Muscle layer of duodenum (tissue), 2 donors: ENCODE data around the gene CCDC92.
"Not testable (repeated sequence)": the region's sequence is repeated elsewhere in the genome, so short reads cannot be mapped to it uniquely, and the experiment has no call there.

Experiments used
- H3K27ac ChIP-seq: one replicate; pipeline ENCODE4 v1.7.0; 2013; ENCODE audit warnings: mild to moderate bottlenecking, low read length
- H3K27me3 ChIP-seq: one replicate; pipeline ENCODE4 v1.7.0; 2013; ENCODE audit warnings: low read depth, mild to moderate bottlenecking, control low read depth, low read length
- H3K36me3 ChIP-seq, 2 donors: one replicate each; pipeline ENCODE4 v1.7.0; 2013; ENCODE audit warnings: low read length in 2 of 2, control low read depth in 1 of 2, mild to moderate bottlenecking in 1 of 2; ENCODE audit not compliant: insufficient read depth in 2 of 2, control insufficient read depth in 1 of 2
- H3K4me1 ChIP-seq, 2 donors: one replicate each; pipeline ENCODE4 v1.7.0; 2013; ENCODE audit warnings: low read length in 2 of 2, mild to moderate bottlenecking in 2 of 2, control low read depth in 1 of 2, moderate library complexity in 1 of 2; ENCODE audit not compliant: insufficient read depth in 2 of 2, control insufficient read depth in 1 of 2
- H3K4me3 ChIP-seq, 2 donors: one replicate each; pipeline ENCODE4 v1.7.0; 2013; ENCODE audit warnings: low read length in 2 of 2, low read depth in 1 of 2, mild to moderate bottlenecking in 1 of 2
- H3K9me3 ChIP-seq, 2 donors: one replicate each; pipeline ENCODE4 v1.7.0; 2013; ENCODE audit warnings: low read length in 2 of 2, control low read depth in 1 of 2, mild to moderate bottlenecking in 1 of 2; ENCODE audit not compliant: control insufficient read depth in 1 of 2
- donor health status: healthy.

The CCDC92 gene

GRCh38 chr12:123946516-123947505 lies 25.8 kb downstream of the CCDC92 start:
- H3K27me3 ChIP-seq, H3K4me1 ChIP-seq, H3K27ac ChIP-seq, H3K4me3 ChIP-seq, H3K9me3 ChIP-seq: not testable (repeated sequence)
- H3K36me3 ChIP-seq = peaks cover 13 to 36% of the 10 kb centered on the region in 2 donors

DNA sequence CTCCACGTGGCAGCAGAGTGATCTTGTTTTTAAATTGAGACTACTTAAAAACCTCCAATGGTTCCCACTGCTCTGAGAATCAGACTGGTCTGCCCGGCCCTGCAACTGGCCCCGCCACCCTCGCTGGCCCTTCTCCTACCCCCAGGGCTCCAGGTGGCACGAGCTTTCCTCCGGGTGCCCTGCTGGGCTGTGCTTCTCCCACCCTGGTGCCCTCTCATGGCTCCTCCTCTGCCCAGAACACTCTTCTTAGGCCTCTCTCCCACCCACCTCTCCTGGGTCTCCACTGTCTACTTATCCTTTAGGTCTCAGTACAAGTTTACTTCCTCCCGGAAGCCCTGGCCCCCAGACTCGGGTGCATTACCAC lies 26.5 kb downstream of the CCDC92 start:
- peaks cover 16 to 43% of the 10 kb centered on the region in 2 donors for H3K36me3 ChIP-seq
- H3K27ac ChIP-seq = no peak overlapping the region
- no peak overlapping the region for H3K4me3 ChIP-seq
- no peaks in the 10 kb centered on the region for H3K9me3 ChIP-seq
- H3K27me3 ChIP-seq = no peaks in the 10 kb centered on the region
- peaks cover 0 to 4% of the 10 kb centered on the region in 2 donors for H3K4me1 ChIP-seq

DNA sequence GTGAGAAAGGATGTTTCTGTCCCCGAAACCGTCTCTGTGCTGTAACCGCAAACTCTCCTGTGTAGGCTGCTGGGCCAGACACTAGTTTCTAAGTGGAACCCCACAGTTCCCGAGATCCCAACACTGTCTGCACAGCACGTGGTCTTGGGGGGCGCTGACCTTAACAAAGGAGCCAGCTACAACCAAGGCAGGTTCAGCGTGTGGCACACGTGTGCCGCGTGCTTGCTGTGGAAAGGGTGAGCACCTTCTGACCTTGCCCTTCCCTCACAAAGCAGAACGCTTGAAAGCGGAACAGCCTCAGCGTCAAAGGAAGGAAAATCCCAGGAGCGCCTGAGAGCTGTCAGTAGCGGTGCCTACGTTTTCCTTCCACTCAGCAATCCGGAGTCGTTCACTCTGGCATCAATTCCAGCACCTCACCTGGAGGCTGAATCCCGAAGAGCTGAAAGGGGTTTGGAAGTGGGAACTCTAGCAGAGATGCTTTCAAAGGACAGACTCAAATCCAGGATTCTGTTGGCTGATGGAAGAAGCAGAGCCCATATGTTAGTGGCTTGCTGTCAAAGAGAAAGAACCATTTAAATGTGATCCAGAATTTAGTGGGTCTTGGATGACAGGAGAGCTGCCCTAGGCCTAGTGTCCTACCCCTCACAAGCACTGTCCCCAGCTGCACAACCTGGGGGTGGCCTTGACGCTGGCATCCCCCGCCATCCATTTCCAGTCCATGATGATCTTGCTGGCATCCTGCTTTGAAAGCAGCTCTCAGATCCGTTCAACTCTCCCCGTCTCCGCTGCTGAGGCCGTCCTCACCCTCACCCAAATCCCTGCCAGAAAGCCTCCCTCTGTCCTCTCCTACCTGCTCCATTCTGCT lies 27.1 kb downstream of the CCDC92 start:
- peaks cover 16 to 47% of the 10 kb centered on the region in 2 donors for H3K36me3 ChIP-seq
- no peak overlapping the region for H3K27ac ChIP-seq
- H3K4me3 ChIP-seq = no peak overlapping the region

DNA sequence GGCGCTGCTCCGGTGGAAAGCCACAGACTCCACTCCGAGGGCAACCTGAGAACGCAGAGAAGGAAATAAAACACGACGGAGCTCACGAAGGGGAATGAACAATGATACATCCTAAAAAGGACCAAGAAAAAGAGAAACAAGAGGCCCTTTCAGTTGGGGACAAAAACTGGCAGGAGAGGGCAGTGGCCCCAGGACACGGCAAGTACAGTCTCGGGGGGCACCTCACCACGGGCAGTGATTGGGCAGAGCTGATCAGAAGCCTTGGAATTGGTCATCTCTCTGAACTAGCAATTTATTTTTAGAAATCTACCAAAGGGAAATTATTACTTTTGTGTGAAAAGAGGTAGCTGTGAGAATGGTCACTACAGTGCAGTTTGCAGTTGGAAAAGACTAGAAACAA lies 27.9 kb downstream of the CCDC92 start:
- peaks cover 24 to 55% of the 10 kb centered on the region in 2 donors for H3K36me3 ChIP-seq
- H3K27me3 ChIP-seq = no peaks in the 10 kb centered on the region
- no peak overlapping the region for H3K27ac ChIP-seq
- peaks cover 0 to 1% of the 10 kb centered on the region in 2 donors for H3K4me1 ChIP-seq
- no peaks in the 10 kb centered on the region for H3K9me3 ChIP-seq
- H3K4me3 ChIP-seq = no peak overlapping the region

More for the DNA sequence above, 27.1 kb downstream of the CCDC92 start:
- Histone ChIP-seq H3K9me3 (no peaks in the 10 kb centered on the region), H3K4me1 (peaks cover 0 to 4% of the 10 kb centered on the region in 2 donors), H3K27me3 (no peaks in the 10 kb centered on the region)

- peaks cover 28 to 64% of the 10 kb centered on the region in 2 donors for H3K36me3 ChIP-seq
- no peak overlapping the region for H3K27ac ChIP-seq
- H3K27me3 ChIP-seq = no peaks in the 10 kb centered on the region
- H3K4me3 ChIP-seq = no peak overlapping the region
- H3K4me1 ChIP-seq = no peaks in the 10 kb centered on the region
- H3K9me3 ChIP-seq = no peaks in the 10 kb centered on the region
These were observed 28.8 kb downstream of the CCDC92 start for GRCh38 chr12:123943816-123944215.

DNA sequence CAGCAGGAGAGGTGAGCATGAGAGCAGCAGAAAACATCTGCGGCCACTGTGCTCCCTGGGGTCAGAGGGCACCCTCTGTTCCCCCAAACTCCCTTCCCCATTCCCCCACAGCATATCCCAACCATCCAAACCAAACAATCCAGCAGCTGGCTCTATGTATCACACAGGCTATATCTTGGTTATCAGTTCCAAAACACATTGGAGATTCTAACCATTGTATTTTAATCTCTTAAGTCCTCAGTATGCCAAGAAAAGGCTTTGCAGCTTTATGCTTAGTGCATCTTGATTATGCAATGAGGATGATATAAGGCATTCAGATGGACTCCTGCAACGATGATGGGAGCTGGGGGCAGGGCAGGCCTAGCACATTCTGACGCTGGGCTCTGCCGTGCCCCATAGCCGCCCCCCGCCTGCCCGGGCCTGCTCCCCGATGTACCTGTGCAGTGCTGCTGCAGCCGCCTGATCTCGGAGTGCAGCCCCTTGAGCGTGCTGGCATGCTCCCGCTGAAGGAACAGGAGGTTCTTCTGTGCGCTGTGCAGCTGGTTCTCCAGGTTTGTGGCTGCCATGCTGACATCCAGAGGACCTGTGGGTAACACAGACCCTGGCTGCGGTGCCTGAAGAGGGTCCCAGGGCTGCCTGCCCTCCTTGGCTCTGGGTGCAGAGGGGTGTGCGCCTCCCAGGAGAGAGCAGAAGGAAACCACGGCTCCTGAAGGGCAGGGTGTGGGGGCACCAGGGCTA lies 29.6 kb downstream of the CCDC92 start:
- Histone ChIP-seq H3K36me3 (peaks cover 28 to 64% of the 10 kb centered on the region in 2 donors), H3K4me3 (no peak overlapping the region), H3K27me3 (no peaks in the 10 kb centered on the region), H3K4me1 (no peaks in the 10 kb centered on the region), H3K27ac (no peak overlapping the region), H3K9me3 (no peaks in the 10 kb centered on the region)

- Histone ChIP-seq H3K4me1 (no peaks in the 10 kb centered on the region), H3K9me3 (no peaks in the 10 kb centered on the region), H3K4me3 (no peak overlapping the region), H3K27me3 (no peaks in the 10 kb centered on the region), H3K36me3 (peaks cover 28 to 71% of the 10 kb centered on the region in 2 donors), H3K27ac (no peak overlapping the region)
These were observed 30.4 kb downstream of the CCDC92 start for GRCh38 chr12:123942238-123942653.

DNA sequence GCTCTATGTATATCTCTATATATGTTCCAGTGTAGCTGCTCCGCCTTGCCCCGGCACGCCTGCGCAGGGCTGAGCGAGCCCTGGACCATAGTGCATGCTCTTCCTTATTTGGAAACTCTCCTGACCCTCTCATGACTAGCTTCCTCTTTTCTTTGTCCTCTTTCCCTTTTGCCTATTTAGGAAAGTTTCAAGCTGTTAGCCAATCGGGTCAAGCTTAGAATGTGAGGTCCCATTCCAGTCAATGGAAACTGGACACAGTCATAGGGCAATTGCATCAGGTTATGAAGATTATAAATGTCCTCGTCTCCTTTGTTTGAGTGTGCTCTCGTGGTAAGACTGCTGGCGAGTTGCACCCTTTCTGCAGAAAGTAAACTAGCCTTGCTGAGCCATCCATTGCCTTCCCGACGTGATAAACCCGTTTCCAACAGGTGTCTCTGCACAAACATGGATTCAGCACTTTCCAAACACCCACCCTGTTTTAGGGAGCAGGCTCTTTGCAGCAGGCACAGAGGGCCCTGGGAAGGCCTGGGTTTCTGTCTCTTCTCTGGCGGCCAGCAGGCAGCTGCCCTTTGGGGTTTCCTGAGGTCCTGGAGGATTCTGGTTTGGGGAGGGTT lies 30.9 kb downstream of the CCDC92 start:
- Histone ChIP-seq H3K4me3 (no peak overlapping the region), H3K27me3 (no peaks in the 10 kb centered on the region), H3K27ac (no peak overlapping the region), H3K9me3 (no peaks in the 10 kb centered on the region), H3K36me3 (peaks cover 28 to 77% of the 10 kb centered on the region in 2 donors), H3K4me1 (no peaks in the 10 kb centered on the region)

- Histone ChIP-seq H3K4me3 (no peak overlapping the region), H3K36me3 (peaks cover 28 to 81% of the 10 kb centered on the region in 2 donors), H3K4me1 (no peaks in the 10 kb centered on the region), H3K27ac (no peak overlapping the region), H3K9me3 (no peaks in the 10 kb centered on the region), H3K27me3 (no peaks in the 10 kb centered on the region)
These were observed 31.6 kb downstream of the CCDC92 start for GRCh38 chr12:123941000-123941399.

DNA sequence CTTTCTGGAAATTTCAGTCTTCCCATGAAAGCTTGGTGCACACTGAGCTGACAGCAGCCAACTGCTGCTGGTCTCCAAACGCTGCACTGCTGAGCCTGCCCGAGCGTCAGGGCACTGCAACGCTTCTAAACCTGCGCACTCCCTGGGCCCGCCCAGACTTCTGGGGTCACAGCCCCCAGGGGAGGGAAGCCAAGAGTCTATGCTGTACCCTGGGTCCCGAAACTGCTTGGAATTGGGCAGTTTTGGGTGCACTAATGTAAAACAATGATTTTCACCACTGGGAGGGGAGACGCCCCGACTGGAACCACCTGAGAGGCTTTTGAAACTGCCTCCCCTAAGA lies 32.0 kb downstream of the CCDC92 start:
- H3K36me3 ChIP-seq = peaks cover 28 to 81% of the 10 kb centered on the region in 2 donors
- no peaks in the 10 kb centered on the region for H3K4me1 ChIP-seq
- H3K27me3 ChIP-seq = no peaks in the 10 kb centered on the region
- no peak overlapping the region for H3K4me3 ChIP-seq
- H3K9me3 ChIP-seq = no peaks in the 10 kb centered on the region
- no peak overlapping the region for H3K27ac ChIP-seq
